Stimulated activated CD4-positive, alpha-beta T cell treated with anti-CD3 and anti-CD28 coated beads, Interleukin-1b, Interleukin-23, amount 100 ng/mL, for 48 hours (primary cell): ENCODE data around the gene SCAMP2.
"Not testable (repeated sequence)": the region's sequence is repeated elsewhere in the genome, so short reads cannot be mapped to it uniquely, and the experiment has no call there.

Experiments used
- DNase-seq: peaks from one replicate; pipeline ENCODE4 v3.0.0-alpha.2; 2020

Gene SCAMP2, protein sequence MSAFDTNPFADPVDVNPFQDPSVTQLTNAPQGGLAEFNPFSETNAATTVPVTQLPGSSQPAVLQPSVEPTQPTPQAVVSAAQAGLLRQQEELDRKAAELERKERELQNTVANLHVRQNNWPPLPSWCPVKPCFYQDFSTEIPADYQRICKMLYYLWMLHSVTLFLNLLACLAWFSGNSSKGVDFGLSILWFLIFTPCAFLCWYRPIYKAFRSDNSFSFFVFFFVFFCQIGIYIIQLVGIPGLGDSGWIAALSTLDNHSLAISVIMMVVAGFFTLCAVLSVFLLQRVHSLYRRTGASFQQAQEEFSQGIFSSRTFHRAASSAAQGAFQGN

DNA sequence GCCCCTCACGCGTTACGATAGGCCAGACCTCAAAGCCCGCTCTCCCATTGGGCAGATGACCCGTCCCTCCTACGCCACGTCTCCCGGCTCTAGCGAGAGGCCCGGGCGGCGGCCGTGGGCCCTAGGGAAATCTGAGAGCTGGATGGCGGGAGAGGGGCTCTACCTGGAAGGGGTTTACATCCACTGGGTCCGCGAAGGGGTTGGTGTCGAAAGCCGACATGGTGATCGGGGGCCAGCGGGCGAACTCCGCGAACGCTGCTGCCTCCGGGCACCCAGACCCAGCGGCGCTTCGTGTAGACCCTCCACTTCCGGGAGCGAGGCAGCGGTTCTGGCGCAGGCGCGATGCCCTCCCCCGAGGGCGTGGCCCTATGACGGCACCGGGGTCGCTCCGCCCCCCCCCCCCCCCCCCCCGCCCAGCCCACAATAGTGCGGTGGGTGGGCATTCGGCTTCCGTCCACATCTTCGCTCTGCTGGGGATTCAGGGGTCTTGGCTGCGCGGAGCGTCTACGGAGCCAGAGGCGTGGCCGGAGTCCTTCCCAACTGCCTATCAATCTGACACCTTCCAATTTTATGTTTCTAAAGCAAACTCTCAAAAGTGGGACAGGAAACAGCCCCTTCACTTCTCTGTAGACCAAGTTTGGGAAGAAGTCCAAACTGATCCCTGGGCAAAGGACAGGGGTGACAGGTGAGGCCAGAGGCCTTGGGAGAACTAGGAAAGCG, at the start of gene SCAMP2:
Gene SCAMP2 (minus strand): TSS at position 330 of the 720 bp plus-strand sequence. CDS start 110 bp downstream, at position 220.
- DNase-seq: peak; percentile 91

DNA sequence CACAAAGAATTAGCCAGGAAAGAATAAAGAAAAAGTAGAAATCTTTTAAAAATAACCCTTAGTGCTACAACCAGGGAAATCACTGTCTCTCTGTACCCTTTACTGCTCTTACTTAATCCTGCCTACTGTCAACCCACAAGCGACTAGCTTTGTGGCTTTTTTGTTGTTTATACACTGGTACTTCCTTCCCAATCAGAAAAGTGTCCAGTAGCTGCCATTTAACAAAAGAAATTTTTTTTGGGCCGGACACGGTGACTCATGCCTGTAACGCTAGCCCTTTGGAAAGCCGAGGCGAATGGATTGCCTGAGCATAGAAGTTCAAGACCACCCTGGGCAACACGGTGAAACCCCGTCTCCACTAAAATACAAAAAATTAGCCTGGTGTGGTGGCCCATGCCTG, 47.3 kb upstream of the SCAMP2 start:
- DNase-seq: no peak

DNA sequence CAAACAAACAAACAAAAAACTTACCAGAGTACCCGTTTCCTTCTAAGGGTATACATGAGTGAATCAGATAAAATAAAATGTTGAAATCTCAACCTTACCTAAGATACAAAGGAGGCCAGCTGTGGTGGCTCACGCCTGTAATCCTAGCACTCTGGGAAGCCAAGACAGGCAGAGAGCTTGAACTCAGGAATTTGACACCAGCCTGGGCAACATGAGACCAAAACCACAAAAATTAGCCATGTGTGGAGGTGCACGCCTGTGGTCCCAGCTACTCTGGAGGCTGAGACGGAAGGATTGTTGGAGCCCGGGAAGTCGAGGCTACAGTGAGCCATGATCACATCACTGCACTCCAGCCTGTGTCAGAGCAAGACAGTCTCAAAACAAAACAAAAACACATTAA, 44.5 kb upstream of the SCAMP2 start:
- no peak for DNase-seq

DNA sequence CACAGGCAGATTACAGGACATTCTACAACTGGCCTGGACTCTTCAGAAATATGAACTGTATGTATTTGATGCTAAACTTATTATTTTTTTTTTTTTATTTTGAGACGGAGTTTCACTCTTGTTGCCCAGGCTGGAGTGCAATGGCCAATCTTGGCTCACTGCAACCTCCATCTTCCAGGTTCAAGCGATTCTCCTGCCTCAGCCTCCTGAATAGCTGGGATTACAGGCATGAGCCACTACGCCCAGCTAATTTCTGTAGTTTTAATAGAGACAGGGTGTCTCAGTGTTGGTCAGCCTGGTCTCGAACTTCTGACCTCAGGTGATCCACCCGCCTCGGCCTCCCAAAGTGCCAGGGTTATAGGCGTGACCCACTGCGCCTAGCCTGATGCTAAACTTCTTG, 40.6 kb upstream of the SCAMP2 start:
- DNase-seq: not testable (repeated sequence)

DNA sequence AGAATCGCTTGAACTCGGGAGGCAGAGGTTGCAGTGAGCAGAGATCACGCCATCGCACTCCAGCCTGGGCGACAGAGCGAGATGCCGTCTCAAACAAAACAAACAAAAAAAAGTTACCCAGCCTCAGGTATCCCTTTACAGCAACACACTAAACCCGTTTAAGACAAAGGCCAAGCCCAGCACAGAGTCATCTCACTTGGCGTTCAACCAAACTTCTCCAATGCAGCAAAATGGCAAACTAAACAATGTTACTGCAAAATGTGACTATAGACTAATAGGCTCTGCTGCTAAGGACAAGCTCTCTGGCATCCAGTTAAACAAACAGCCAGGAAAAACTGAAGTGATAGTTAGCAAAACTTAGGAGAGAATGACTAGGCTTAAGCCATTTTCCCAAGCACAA, 39.9 kb upstream of the SCAMP2 start:
- no peak for DNase-seq

DNA sequence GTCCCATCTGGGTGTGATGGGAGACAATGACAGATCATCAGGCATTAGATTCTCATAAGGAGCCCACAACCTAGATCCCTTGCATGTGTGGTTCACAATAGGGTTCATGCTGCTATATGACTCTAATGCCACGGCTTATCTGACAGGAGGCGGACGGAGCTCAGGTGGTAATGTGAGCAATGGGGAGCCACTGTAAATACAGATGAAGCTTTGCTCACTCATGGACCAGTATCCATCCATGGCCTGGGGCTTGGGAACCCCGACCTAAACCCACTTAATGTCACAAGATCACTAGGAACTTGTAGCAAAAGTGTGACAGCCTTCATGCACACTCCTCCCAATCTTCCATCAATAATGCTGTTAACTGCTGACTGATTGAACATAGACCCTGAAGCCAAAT, 35.5 kb upstream of the SCAMP2 start:
- DNase-seq: no peak

DNA sequence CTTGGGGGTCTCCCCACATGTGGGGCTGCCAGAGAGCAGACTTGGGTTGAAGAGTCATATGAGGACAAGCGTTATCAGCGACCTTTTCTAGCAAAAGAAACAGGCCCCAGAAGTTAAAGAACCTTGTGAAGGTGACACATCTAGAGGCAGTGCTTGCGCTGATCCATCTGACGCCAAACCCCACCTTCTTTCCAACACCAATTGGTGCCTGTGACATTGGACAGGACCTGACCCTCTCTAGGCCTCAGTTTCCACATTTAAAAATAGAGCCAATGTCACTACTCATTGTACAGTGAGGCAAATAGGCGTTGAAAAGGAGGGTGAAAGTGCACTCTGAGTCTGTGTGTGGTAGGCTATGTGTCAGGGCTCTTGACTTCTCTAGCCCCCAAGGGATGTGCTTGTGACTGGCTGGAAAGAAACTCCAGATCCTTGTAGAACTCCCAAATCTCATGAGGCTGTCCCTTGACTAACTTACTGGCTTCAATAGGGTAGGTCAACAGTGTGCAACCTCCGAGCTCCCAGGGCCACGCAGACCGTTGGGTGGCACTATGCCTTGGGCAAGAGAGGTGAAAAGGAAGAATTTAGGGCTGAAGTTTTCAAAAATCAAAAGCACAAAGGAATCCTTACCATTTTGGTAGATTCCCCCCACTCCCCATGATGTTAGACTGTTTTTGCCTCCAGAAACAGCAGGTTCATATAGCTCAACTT, 34.2 kb upstream of the SCAMP2 start:
- DNase-seq: no peak

DNA sequence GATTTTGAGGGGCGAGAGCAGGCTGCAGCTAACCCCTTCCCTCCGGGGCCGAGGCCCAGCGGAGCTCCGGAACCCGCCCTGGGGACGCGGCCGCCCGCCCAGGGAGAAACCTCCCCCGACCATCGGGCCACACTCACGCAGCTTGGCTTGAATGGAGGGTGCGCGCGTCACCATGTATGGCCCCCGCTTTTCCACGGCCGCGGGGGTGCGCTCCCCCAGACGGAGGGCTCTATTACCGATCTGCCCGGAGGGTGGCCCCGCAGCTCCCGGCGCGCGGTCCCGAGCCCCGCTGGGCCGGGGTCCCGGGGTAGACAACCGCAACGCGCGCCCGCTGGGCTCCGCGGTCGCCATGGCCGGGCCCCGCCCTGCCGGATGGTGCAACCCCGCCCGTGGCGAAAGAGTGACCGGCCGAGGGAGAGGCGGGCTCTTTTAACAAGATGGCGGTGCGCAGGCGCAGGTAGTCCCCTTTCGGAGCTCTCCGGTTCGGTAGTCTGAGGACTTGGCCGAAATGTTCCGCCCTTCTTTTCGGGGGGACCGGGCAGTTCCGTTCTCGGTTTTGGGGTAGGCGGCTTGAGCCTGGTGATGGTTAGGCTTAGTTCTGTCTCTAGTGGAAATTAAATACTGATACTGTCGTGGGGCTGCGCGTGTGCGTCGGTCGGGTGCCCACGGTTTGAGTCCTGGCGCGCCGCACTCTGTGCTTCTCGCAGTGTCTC, 33.4 kb upstream of the SCAMP2 start, which contains the start of gene FAM219B:
Gene FAM219B (minus strand): TSS at position 402 of the 713 bp plus-strand sequence. CDS start 51 bp downstream, at position 351.
- peak; percentile 72 for DNase-seq

DNA sequence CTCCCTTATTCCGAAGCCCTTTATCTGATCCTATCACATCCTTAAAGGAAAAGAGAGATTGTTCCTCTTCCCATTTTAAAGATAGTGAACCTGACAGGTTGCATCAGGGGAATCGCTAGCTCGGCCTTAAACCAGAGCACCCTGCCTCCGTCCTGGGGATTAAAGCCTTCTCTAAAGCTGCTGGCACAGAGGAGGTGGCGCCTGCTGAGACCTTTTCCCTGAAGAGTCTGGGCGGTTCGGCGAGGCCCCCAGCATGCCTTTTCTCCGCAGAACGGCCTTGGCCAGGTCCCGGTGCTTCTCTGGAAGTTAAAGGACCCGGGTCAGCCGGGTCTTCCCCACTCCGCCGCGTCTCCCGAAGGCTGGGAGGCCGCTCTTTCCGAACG, 32.9 kb upstream of the SCAMP2 start:
- DNase-seq: peak; percentile 19

DNA sequence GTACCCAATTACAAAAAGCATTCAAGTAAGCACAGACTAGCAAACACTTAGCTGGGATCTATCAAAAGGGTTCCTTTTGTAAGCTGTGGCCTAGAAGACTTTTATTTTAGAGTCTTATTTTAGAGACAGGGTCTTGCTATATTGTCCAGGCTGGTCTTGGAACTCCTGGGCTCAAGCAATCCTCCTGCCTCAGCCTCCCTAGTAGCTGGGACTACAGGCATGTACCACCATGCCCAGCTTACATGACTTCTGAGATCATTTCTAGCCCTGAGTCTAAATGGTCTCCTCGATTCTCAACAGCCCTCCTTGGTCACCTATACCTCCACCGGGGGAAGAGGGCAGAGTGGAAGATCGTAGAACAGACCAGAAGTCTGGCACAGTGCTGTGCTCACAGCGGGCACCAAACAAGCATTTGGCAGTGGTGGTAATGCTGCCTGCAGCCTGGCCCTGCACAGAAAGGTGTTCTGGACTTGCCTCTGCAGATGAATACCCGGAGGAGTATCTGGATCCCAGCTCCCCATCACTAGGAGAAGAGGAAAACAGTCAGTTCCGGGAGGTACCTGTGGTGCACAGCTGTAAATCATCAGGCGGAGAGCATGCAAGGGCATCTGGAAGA, 31.1 kb upstream of the SCAMP2 start:
- DNase-seq: no peak

DNA sequence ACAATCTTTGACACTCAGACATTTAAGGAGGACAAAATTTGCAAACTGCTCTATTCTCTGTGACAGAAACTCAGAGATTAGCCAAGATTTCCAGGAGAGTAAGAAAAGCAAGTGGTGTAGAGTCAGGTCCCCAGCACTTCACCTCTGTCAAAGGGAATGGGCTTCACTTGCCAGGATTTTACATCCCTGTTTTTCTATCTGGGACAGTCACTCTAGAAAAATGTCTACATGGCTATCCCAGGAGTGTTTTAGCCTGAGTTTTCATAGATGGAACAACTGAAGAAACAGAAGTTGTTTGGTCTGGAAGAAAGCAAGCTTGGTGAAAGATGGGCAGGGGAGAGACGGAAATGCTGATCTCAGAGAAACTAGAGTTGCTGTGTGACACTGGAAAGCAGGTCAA, 30.5 kb upstream of the SCAMP2 start:
- no peak for DNase-seq

DNA sequence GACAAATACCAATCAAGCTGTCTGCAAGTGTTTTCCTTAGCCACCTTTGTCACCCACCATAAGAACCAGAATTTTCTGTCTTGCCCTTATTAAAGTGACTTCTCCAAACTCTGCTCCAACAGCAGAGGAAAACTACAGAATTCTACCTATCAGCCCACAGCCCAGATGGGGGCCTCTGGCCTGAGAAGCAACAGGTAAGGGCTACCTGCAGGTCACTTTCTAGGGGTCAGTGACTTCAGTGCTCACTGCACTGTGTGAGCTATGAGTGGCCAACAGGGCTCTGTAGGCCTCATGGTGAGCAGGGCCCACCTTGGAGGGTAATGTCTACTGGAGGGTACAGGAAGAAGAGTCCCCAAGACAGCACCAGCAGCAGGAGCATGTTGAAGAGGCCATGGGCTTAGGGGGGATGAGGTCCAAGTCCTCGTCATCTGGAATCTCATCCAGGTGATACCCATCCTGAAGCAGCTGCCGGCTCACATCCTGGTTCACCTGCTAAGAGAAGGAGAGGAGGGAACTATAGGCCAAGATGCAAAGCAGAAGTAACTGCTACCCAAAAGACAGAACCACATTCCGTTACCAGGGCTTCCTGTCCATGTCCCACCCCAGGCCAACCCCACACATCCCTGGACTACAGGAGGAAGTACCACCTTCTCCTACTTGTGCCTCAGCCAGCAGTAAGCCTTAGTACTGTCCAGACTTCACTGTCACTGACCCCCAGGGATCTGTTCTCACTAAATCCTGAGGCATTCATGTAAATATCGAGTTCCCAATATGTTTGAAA, 29.3 kb upstream of the SCAMP2 start:
- no peak for DNase-seq

DNA sequence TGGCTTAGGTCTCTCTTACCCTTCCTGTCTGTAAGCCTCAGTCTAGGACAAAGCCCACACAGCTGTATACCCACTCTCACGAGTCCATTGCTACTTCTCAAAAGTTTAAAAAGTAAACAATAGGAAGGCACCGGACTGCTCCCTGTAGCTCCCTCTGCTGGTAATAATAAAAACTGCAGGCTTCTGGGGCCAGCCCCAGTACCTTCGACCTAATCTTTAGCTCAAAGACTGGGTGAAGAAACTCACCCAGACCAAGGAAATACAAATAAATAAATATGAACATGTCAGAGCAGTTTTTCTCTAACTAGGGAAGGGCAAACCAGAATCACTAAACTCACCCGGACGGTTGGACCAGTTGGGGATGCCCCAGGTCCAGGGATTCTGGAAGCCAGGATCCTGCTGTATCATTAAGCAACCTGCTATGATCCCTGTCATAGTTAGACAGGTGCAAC, 28.5 kb upstream of the SCAMP2 start:
- peak; percentile 54 for DNase-seq

DNA sequence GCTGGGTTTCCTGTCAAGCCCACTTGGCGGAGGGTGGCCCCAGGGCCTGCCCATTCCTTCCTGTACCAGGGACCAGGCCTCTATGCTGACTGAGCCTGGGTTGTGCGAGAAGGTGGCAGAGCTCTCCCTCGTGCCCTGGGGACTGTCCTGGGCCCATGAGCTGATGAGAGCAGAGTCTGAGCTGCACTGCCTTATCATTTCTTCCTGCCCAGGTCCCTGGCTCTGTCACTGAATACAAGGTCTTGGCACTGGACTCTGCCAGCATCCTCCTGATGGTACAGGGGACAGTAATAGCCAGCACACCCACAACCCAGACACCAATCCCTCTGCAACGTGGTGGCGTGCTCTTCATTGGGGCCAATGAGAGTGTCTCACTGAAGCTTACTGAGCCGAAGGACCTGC, 24.1 kb upstream of the SCAMP2 start:
- DNase-seq: no peak

DNA sequence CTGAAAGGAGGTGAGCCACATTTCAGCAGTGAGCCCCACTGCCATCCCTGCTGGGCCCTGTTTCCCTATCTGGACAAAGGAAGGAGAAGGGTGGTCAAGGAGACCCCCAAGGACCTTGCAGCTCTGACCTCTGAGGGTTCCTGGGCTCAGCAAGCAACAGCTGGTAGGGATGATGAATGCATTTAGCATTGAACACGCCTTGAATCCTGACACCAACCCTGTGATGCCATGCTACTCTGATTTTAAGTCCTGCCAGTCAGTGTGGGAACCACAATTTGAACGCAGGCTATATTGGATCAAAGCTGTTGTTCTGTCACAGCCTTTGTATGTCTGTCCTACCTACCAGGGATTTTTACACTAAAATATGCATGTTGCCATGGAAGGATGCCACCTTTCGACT, 23.2 kb upstream of the SCAMP2 start:
- DNase-seq: no peak

DNA sequence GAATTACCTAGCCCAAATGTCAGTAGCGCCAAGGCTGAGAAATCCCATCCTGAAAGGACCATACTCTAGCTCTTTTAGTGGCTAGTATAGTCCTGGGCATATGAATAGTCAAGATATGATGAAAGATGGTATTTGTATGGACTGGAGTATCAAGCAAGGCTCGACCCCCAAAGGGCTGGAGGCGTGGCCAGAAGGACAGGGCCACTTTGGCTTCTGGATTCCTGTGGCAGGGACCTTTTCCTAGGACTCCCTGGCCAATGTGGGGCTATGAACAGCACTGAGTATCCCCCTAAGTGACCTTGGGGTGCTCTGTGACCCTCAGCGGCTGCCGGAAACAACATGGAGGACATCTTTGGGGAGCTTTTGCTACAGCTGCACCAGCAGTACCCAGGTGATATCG, 22.7 kb upstream of the SCAMP2 start:
- no peak for DNase-seq

DNA sequence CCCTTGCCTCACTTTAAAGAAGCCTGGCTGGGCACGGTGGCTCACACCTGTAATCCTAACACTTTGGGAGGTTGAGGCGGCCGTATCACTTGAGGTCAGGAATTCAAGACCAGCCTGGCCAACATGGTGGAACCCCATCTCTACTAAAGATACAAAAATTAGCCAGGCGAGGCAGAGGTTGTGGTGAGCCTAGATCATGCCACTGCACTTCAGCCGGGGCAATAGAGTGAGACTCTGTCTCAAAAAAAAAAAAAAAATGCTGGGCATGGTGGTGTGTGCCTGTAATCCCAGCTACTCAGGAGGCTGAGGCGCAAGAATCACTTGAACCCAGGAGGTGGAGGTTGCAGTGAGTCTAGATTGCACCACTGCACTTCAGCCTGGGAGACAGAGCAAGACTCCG, 21.2 kb upstream of the SCAMP2 start:
- not testable (repeated sequence) for DNase-seq

DNA sequence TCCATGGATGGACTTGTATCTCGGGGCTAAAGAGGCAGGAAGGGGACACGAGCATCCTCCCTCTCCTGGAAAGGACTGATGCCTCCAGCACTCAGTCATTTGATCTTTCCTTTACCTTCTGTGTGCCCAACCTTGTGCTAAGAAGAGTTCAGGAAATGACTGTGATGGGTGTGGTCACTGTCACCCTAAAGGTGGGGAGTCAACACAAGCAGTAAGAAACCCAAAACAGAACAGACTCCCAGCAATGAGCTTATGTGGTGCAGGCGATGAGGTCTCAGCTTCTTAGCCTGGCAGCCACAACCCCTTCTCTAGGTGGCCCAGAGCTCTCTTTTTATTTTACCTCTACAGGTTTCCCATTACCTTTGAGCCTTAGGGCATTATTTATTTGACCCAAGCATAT, 20.5 kb upstream of the SCAMP2 start:
- no peak for DNase-seq

DNA sequence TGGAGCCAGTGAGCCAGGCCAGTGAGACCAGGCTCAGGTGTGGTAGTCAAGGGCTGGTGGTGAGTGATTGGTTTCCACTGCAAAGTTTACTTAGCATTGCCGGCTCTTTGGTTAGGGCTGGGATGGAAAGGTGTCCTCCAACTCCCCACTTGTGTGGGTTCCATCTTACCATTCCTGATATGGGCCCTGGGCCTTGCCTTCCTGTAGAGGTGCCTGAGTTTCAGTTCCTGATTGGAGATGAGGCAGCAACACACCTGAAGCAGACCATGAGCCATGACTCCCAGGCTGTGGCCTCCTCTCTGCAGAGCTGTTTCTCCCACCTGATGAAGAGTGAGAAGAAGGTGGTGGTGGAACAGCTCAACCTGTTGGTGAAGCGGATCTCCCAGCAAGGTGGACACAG, 19.8 kb upstream of the SCAMP2 start:
- DNase-seq: no peak

DNA sequence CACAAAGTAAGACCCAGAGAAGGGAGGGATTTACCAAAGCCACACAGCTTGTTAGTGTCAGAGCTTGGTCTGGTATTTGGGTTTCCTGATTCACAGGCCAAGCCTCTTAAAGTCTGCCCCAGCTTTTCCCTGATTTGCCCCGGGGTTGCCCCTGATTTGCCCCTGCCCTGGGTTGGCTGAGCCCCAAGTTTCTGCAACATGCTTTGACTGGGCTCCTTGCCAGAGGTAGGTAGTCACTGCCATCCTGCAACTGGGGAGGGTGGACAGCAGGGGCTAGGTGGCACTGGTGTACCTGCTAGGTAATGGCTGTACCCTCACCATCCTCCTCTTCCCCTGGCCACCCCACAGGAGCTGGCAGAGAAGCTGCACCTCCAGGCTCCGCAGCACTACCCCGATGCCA, 19.1 kb upstream of the SCAMP2 start:
- no peak for DNase-seq

DNA sequence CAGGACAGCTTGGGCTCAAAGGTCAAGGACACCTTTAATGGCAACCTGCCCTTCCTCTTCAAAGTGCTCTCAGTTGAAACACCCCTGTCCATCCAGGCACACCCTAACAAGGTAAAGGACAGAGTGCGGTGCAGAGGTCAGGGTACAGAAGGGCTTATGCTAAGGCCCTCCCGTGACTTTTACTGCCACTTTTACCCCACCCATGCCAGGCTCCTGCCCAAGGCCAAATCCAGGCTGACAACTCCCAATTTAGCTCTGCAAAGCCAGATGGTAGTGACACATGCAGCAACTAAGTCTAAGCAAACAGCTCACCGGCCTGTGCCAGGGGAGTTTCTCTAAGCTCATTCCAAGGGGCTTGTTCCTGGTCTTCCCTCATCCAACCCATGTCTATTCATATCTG, 18.3 kb upstream of the SCAMP2 start:
- no peak for DNase-seq

DNA sequence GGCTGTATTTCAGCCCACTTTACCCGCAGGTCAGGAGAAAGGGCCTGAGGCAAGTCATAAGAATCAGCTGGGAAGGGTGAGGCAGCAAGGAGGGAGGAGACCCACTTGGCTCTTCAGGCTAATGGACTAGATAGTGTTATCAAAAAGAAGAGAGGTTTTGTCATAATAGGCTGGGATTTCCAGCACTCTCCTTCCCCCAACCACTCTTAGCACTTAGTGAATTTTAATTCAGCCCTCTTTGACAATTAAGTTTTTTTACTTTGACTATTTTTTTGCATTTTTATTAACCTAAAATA, 17.4 kb upstream of the SCAMP2 start:
- DNase-seq: no peak
